Stimulated activated CD4-positive, alpha-beta T cell treated with anti-CD3 and anti-CD28 coated beads, TNF-alpha, amount 100 ng/mL, for 1 hour (primary cell): ENCODE measurements around the gene MTAP.

ENCODE experiments used
- DNase-seq, 3 donors: peaks; one replicate each; pipeline ENCODE4 v3.0.0-alpha.2; 2020; ENCODE audit warnings: low read depth in 3 of 3, low spot score in 1 of 3

MTAP gene

DNA sequence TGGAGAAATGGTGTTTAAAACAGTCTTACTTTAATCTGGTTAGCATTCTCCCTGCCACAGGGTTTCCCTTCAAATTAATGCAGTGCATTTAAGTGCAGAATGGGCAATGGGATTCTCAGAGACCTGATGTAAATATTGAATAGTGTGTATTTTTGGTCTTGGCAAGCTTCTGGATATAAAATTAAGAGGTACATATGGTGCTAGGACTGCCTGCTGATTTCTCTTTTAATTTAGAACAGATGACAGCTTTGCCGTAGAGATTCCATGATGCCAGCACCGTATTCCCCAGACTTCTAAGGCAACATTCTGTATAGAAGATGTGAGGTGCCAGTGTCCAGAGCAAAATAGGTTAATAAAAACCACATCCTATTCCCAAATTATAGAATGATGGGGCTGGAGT, 1.9 kb downstream of the MTAP start:
- no peak for DNase-seq

DNA sequence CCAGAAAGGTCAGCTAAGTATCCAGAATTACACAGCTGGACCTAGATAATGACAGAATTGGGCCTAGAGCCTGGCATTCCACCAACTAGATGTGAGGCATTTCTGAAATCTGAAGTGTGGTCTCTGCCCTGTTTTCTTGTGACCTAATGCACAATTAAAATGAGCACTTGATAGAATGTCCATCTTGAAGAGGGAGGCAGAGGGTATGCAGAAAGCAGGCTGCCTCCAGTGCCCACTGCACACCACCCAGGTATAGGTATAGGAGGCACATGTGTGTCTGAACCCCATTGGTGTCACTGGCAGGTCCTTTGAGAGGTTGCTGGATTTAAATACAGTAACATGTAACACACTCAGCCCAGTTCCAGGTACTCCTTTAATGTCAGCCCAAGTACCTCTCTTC, 2.4 kb downstream of the MTAP start:
- DNase-seq = no peak

- DNase-seq = no peak
These were observed 4.2 kb downstream of the MTAP start for GRCh38 chr9:21806644-21807043.

DNA sequence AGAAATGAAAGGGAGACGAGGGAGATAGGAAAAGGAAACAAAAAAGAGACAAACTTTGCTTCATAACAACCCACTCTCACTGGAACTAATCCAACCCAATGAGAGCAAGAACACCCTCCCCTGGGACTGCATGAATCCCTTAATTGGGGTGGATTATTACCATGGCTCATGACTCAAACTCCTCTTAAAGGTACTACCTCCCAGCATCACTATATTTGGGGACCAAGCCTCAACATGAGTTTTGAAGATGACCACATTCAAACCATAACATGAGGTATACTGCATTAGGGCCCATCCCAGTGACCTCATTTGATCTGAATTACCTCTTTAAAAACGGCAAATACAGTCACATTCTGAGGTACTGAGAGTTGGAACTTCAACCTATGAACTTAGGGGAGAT, 8.0 kb downstream of the MTAP start:
- DNase-seq = no peak

GRCh38 chr9:21810881-21811280, 8.4 kb downstream of the MTAP start:
- DNase-seq = no peak

- DNase-seq = no peak
These were observed 9.5 kb downstream of the MTAP start for GRCh38 chr9:21811914-21812313.

GRCh38 chr9:21812415-21812814, 10.0 kb downstream of the MTAP start:
- DNase-seq = no peak

GRCh38 chr9:21812946-21813568, 10.6 kb downstream of the MTAP start:
- DNase-seq = peak; percentile 24 to 57 (median 32)

DNA sequence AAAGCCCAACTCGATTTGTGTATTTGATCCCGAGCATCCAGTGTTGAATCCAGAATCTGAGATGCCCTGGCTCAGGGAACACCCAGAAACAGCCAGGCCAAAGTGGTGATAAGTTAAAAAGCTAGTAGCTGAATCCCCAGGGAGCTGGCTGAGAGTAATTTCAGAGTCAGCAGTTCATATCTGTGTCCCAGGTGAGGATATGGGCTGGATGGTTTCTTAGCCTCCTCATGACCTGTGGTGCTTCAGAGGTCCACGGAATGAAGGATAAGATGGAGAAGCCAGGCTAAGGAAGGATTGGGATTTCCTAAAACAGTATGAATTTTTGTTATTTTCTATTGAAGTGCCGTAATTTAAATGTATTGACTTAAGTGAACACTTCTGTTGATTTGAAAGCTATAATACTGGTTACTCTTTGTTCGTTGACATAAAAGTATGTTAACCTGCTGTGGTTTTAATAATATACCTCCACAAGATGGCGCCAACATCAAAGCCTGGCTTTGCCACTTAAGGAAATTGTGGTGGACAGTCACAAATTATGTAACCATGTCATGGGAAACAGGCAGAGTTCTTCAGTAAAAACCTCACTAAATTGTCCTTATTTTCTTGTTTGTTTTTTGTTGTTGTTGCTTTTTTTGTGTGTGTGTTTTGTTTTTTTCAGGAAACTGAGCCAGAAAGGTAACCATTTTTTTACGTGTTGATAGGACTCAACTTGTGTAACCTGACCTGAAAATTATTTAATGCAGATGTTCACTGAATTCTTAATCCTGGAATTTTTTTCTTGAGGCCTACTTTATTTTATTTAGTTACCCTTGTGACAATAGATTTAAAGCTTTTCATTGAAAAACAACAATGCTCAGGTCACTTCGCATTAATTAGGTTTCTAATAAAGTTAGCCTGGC, 11.4 kb downstream of the MTAP start:
- peak in 1 of 3 donors; percentile 25 for DNase-seq

DNA sequence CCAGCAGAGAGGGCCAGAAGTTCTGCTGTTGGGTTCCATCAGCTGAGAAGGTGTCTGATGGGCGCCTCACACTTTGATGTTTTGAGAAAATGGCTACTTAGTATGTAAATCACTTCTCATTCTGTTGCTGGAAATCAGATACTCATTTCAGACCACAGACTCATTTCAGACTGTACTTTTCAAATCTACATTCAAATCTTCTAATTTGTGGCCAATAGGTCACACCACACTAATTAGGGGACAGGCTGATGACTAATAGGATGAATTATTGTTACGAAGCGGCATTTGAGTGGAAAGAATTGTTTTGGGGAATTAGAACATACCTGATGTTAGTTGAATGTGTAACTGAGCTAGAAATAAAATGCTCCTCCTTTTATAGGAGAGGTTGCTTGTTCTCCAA, 13.2 kb downstream of the MTAP start:
- no peak for DNase-seq

DNA sequence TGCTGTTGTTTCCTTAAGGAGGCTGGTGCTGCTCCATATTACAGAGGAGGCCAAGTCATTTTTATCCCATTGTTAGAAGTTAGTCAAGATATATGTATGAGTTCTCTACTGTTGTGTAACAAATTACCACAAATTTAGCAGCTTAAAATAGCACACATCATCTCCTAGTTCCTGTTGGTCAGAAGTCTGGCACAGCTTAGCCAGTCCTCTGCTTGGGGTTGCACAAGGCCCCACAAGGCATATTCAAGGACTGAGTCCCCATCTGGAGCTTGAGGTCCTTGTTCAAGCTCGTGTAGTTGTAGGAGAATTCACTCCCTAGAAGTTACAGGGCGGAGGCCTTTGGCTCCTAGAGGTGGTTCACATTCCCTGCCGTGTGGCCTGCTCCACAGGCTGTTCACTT, 14.7 kb downstream of the MTAP start:
- no peak for DNase-seq

DNA sequence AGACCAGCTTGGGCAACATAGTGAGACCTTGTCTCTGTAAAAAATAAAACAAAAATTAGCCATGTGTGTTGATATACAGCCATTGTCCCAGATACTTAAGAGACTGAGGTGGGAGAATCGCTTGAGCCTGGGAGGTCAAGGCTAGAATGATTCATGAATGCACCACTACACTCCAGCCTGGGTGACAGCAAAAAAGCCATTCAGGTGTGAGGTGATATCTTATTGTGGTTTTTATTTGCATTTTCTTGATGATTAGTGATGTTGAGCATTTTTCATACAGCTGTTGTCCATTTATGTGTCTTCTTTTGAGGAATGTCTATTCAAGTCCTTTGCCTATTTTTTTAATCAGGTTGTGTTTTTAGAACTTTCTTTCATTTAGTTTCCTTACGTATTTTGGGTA, 23.2 kb downstream of the MTAP start:
- DNase-seq = no peak

GRCh38 chr9:21828853-21829410, 26.5 kb downstream of the MTAP start:
- DNase-seq = no peak

- DNase-seq = no peak
These were observed 28.2 kb downstream of the MTAP start for GRCh38 chr9:21830589-21830988.

DNA sequence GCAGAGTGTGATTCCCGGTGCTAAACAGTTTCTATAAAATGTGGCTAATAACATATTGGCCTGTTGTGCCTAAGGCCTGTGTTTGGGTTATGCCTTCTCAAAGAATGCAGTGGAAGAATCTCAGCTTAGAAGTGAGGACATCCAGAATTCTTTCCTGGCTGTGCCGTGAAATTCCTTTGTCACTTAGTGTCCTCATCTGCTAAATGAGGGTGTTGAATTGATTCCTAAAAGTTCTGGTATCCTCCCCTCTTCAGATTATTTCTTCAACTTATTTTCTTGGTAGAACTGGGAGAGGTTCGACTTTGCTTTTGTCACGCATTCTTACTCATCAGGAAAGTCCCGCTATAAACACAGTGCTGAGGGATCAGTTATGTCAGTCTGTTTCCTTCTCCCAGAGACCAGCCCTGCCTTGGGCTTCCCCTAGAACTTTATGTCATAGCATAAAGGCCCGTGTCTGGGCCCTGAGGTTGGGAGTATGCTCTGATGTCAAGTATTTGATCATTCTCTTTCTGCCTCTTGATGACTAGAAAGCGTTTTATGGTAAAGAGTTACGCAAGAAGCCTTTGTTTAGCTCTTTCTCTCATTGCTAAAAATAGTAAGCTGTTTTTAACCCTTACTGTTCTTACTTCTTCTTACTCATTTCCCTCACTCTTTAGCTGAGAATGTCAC, 29.5 kb downstream of the MTAP start:
- no peak for DNase-seq

GRCh38 chr9:21833090-21833801, 30.8 kb downstream of the MTAP start:
- no peak for DNase-seq

GRCh38 chr9:21835121-21835520, 32.7 kb downstream of the MTAP start:
- no peak for DNase-seq

- DNase-seq = no peak
These were observed 34.2 kb downstream of the MTAP start for GRCh38 chr9:21836437-21837161.

DNA sequence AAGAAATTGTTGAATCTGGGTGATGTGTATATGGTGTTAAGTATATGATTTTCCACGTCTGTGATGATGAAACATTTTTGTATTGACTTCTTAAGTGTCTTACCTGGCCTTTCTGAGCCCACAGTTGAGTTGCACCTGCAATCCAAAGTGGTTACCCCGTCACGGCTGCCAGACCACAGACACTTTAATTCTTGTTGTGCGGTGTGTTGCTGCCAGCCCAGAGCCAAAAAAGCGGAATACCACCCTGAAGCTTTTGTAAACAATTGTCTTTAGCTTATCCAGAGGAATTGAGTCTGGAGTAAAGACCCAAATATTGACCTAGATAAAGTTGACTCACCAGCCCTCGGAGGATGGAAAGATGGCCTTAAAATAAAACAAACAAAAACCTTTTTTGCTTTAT, 35.1 kb downstream of the MTAP start:
- DNase-seq = no peak

- no peak for DNase-seq
These were observed 38.2 kb downstream of the MTAP start for GRCh38 chr9:21840647-21841046.

DNA sequence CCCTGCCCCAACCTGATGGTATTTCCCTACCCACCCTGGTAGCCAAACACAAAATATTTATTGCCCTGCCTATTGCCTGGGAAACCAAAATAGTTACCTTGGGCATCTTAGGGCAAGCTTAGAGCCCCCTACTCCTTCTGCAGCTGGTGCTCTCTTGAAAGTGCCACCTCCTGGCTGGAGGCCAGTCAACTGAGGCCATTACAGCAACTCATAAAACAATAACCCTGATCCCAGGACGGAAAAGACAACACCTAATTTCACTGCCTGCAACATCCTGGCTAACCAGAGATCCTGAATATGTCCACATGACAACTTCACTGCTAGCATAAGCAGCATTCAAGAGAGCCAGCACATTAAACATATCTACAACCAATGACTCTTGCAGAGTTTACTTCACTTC, 38.7 kb downstream of the MTAP start:
- no peak for DNase-seq
